ENCODE results near the gene NUBP2. TPM values are rescaled to one million over a fixed set of nuclear protein-coding genes. Genes with fewer than 3 reads are reported as not detected.

The NUBP2 gene
- polyA plus RNA-seq, 1 of the 3 experiments (the other 2 are of a cell fraction): 73.2 TPM

- TF ChIP-seq, protein P1, sequence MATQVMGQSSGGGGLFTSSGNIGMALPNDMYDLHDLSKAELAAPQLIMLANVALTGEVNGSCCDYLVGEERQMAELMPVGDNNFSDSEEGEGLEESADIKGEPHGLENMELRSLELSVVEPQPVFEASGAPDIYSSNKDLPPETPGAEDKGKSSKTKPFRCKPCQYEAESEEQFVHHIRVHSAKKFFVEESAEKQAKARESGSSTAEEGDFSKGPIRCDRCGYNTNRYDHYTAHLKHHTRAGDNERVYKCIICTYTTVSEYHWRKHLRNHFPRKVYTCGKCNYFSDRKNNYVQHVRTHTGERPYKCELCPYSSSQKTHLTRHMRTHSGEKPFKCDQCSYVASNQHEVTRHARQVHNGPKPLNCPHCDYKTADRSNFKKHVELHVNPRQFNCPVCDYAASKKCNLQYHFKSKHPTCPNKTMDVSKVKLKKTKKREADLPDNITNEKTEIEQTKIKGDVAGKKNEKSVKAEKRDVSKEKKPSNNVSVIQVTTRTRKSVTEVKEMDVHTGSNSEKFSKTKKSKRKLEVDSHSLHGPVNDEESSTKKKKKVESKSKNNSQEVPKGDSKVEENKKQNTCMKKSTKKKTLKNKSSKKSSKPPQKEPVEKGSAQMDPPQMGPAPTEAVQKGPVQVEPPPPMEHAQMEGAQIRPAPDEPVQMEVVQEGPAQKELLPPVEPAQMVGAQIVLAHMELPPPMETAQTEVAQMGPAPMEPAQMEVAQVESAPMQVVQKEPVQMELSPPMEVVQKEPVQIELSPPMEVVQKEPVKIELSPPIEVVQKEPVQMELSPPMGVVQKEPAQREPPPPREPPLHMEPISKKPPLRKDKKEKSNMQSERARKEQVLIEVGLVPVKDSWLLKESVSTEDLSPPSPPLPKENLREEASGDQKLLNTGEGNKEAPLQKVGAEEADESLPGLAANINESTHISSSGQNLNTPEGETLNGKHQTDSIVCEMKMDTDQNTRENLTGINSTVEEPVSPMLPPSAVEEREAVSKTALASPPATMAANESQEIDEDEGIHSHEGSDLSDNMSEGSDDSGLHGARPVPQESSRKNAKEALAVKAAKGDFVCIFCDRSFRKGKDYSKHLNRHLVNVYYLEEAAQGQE (IDR thresholded peaks at IDR 0.05; ENCODE audit: low read depth, low read length): no peak
- TF ChIP-seq JUND (IDR thresholded peaks at IDR 0.05) (no peak), NRF1 (IDR thresholded peaks at IDR 0.05; ENCODE audit: low read depth, low read length) (no peak), RAD21 (IDR thresholded peaks at IDR 0.05; ENCODE audit: low read length) (no peak), GATA2 (CRISPR knock-in tag; IDR thresholded peaks at IDR 0.05) (no peak)
- TF ChIP-seq, protein P2, sequence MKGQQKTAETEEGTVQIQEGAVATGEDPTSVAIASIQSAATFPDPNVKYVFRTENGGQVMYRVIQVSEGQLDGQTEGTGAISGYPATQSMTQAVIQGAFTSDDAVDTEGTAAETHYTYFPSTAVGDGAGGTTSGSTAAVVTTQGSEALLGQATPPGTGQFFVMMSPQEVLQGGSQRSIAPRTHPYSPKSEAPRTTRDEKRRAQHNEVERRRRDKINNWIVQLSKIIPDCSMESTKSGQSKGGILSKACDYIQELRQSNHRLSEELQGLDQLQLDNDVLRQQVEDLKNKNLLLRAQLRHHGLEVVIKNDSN (IDR thresholded peaks at IDR 0.05; ENCODE audit: borderline replicate concordance, low read depth): no peak
Measured at GRCh38 chr16:1791256-1791942, 8.6 kb downstream of the NUBP2 start (continued).

GRCh38 chr16:1791943-1792812 is 9.4 kb downstream of the NUBP2 start:
- H3K79me2 ChIP-seq (ENCODE audit: insufficient read depth): no peaks in the 10 kb centered on the region
- no peaks in the 10 kb centered on the region for H4K20me1 ChIP-seq (ENCODE audit: insufficient read depth)
- H3K9ac ChIP-seq: no peak overlapping the region
- H3K27me3 ChIP-seq (ENCODE audit: insufficient read depth): no peaks in the 10 kb centered on the region
- no peak for DNase-seq
- no peak overlapping the region for H2AFZ ChIP-seq (ENCODE audit: low read depth)
- no peak overlapping the region for H3K27ac ChIP-seq (ENCODE audit: low read depth in 2 of 2, low read length in 1 of 2)
- H3K9me2 ChIP-seq: no peaks in the 10 kb centered on the region
- ChIA-PET CTCF (interaction anchor here (0.7 to 1.4 kb wide), 2 partner anchors 8 to 10 kb away, joined by 3 to 5 read pairs; partner anchors contain the start of genes NUBP2 and SPSB3), POLR2A (interaction anchor here (2.1 kb wide), 1 partner anchor 10 kb away, joined by 8 read pairs; the partner anchor contains the start of genes NUBP2 and SPSB3)
- WGBS (ENCODE audit: low lambda C conversion rate): 93% methylated on average over 16 of the region's 59 CpGs
- no peaks in the 10 kb centered on the region; a peak in 1 of 4 replicates for H3K4me1 ChIP-seq (ENCODE audit: control insufficient read depth in 1 of 2, insufficient read depth in 2 of 2, low read depth in 1 of 2, low read length in 1 of 2)
- H3K36me3 ChIP-seq (replicated peaks in 1 of 2; ENCODE audit: control insufficient read depth in 1 of 2, insufficient read depth in 2 of 2, low read length in 1 of 2): peaks cover 0 to 34% of the 10 kb centered on the region in 2 experiments
- H3F3A ChIP-seq (replicated peaks; ENCODE audit: insufficient read depth): no peaks in the 10 kb centered on the region
- no peak overlapping the region for H3K4me2 ChIP-seq
- no peaks in the 10 kb centered on the region for H3K9me3 ChIP-seq
- H3K4me3 ChIP-seq (ENCODE audit: low read depth in 2 of 2, low read length in 1 of 2): no peak overlapping the region
- TF ChIP-seq SIN3A (IDR thresholded peaks at IDR 0.05; ENCODE audit: borderline replicate concordance, low read depth, low read length) (no peak), USF2 (IDR thresholded peaks at IDR 0.05; ENCODE audit: borderline replicate concordance, low read depth, low read length) (no peak), NFIC (IDR thresholded peaks at IDR 0.05; ENCODE audit: borderline replicate concordance) (no peak)
- TF ChIP-seq, protein P3, sequence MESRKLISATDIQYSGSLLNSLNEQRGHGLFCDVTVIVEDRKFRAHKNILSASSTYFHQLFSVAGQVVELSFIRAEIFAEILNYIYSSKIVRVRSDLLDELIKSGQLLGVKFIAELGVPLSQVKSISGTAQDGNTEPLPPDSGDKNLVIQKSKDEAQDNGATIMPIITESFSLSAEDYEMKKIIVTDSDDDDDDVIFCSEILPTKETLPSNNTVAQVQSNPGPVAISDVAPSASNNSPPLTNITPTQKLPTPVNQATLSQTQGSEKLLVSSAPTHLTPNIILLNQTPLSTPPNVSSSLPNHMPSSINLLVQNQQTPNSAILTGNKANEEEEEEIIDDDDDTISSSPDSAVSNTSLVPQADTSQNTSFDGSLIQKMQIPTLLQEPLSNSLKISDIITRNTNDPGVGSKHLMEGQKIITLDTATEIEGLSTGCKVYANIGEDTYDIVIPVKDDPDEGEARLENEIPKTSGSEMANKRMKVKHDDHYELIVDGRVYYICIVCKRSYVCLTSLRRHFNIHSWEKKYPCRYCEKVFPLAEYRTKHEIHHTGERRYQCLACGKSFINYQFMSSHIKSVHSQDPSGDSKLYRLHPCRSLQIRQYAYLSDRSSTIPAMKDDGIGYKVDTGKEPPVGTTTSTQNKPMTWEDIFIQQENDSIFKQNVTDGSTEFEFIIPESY (IDR thresholded peaks at IDR 0.05; ENCODE audit: borderline replicate concordance, low read depth): no peak
- TF ChIP-seq, protein P2 (IDR thresholded peaks at IDR 0.05; ENCODE audit: borderline replicate concordance, low read depth): no peak

All from SK-N-SH (cell line).